ENCODE data around the gene ARID1A.
A peak's percentile ranks its signal among the peaks of the same experiment; 100 is the strongest.
"Not testable (repeated sequence)": the region's sequence is repeated elsewhere in the genome, so short reads cannot be mapped to it uniquely, and the experiment has no call there.

The ARID1A gene

DNA sequence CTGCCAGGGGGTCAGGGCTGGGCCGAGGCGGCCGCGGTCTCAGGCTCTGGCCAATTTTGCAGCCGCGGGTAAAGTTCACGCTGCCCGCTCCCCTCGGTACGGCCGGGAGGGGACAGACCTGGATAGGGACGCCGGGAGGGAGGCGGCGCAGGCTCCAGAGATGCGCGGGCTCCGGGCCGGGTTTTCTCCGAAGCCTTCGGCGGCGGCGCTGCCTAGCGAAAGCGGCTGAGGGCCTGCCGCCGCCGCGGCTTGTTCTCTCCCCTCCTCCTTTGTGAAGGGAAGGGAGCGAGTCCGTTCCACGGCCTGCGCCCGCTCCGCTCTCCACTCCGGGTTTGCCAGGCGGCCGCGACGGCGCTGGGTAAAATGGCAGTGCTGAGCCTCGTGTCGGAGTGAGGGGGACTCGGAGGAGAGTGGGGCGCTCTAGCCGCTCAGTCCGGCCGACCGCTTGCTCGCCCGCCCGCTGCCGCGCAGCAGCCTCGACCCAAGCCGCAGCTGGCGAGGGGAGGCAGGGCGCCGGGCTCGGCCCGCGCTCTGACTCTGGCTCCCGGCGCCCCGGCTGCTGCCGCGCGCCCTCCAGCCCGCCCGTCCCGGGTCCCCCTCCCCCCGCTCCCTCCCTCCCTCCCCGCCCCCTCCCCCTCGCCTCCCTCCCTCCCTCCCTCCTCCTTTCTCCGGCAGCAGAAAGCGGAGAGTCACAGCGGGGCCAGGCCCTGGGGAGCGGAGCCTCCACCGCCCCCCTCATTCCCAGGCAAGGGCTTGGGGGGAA is at the start of gene ARID1A:
Gene ARID1A (plus strand): TSS at position 660 of the 763 bp plus-strand sequence. CDS start 389 bp downstream, outside the sequence.
- peak; percentile 95 for DNase-seq

DNA sequence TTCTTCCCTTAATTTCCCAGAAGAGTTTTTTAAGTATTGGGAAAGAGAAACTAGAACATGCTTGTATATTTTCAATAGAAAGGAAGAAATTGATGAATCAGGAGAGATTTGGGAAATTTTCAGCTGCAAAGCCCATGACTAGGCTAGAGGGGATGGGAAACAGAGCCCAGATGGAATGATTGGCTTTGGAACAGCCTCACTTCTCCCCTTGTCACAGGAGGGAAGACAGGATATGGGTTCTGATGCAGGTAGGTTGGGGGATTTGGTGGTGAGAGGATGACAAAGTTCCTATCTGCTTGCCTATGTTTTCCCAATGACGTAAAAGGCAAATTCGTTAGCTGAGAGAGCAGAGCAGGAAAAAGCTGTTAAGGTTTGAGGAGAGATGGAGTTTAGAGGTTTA is 31.0 kb upstream of the ARID1A start:
- no peak for DNase-seq

DNA sequence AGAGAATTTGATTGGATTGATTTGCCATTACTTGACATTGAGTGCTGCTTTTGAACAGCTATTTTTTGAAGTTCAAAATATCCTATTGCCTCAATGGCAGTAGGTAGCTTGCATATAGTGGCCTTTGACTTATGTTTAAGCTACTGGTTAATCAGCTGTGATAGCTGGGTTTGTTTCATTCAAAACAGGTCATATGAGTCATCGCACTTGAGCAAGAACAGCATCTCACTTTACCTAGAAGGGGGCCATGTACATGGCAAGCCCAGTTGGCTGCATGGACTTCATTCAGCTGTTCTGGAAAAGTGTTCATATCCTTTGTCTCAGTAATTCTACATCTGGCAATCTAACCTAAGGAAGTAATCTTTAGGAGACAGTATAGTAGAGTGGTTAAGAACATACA is 29.0 kb upstream of the ARID1A start:
- DNase-seq, result no peak

DNA sequence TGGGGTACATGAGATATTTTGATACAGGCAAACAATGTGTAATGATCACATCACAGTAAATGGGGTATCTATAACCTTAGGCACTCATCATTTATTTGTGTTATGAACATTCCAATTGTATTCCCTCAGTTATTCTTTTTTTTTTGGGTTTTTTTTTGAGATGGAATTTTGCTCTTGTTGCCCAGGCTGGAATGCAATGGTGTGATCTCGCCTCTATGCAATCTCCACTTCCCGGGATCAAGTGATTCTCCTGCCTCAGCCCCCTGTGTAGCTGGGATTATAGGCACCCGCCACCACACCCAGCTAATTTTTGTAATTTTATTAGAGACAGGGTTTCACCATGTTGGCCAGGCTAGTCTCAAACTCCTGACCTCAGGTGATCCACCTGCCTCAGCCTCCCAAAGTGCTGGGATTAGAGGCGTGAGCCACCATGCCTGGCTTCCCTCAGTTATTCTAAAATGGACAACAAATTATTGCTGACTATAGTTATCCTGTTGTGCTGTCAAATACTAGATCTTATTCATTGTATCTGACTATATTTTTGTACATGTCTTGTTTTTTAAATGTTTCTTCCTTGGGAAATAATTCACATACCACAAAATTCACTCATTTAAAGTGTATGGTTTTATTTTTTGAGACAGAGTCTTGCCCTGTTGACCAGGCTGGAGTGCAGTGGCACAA is 27.6 kb upstream of the ARID1A start:
- DNase-seq, result not testable (repeated sequence)

DNA sequence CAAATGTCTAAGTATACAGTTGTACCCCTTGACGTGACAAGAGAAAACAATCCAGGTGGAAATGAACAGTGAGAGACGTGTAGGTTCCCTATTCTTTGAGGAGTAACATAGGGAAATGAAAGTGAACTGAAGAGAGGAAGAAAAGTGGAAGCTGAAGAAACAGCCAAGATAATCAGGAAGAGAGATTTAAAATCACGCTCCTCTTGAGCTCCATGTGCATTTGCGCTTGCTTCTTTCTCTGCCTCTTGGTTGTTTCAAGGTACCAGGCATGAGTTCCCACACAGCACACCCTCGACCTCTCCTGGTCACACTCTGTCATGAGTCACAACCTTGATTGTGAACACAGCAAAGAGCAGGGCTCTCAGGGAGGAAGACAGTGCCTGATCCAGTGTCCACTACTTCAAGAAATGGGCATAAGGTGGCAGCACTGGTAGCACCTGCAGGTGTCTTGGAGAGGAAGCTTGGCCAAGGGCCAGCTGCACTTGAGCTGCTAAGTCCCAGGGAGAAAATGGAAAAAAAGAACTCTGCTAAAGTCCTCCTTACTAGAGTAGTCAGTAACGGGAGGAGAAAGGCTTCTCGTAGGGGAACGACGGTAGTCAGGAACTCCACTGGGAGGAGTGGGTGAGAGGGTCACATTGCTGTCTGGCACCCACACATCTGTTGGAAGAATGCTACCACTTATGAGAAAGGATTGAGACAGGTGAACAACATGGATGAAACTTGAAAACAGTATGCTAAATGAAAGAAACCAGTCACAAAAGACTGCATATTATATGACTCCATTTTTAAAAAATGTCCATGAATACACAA is 18.3 kb upstream of the ARID1A start:
- peak; percentile 68 for DNase-seq

DNA sequence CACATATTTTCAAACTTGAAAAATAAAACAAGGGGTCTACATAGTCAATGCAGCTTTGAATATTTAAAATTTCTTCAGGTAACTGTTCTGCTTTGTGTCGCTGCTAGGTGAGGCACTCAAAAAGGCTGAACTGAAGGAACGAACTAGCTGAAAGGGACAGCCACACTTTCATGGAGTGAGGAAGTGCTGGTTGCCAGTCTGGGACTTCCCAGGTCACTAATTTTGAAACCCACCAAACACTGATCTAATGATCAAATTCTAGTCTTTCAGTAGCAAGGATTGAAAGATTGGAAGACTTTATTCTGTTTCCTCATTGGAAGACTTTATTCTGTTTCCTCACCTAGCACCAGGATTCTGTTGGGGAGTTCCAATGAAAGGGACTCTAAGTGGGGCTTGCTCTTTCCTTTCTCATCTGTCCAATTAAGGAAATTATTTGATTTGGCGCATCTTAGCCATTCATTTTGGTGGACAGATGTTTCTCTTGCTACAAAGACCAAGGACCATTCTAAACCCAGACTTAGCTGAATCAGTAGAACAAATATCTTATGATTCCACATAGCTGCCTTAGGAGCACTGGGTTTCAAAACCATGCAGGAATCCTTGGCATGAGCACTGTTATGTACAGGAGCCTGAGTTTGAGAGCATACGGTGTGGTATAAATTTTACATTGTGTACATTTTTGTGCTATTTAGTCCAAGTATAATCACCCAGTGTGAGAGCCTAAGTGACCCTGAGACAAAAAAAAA is 10.9 kb upstream of the ARID1A start:
- DNase-seq, result no peak

DNA sequence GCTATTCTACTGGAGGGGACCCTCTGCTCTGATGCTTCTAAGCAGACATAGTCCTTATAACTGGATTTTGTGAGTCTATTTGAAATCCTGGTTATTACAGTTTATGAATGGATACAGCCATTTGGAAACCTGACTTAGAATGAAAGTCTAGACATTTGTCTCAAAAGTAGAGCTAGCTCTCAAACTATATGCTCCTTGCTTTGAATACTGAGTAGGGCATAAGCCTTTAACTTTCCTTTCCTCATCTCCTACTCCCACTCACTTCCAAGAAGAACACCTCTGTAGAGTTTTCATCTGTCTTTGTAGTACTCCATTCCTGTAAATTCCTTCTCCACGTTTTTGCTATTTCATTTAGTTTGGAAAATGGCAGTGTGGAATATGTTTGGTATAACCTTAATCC is 9.0 kb upstream of the ARID1A start:
- no peak for DNase-seq

DNA sequence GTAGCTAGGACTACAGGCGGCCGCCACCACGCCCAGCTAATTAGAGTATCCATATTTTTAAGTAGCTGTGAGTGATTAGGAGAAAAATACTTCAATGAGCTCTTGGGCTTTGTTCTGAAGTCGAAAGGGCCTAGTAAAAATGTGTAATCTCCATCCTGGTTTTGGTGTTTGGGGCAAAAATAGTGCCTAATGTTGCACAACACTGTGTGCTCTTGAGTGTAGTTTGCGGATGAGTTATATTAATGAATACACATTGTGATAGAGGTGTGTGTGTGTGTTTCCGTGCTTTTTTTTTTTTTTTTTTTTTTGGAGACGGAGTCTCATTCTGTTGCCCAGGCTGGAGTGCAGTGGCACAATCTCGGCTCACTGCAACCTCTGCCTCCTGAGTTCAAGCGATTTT is 6.3 kb upstream of the ARID1A start:
- DNase-seq, result no peak

DNA sequence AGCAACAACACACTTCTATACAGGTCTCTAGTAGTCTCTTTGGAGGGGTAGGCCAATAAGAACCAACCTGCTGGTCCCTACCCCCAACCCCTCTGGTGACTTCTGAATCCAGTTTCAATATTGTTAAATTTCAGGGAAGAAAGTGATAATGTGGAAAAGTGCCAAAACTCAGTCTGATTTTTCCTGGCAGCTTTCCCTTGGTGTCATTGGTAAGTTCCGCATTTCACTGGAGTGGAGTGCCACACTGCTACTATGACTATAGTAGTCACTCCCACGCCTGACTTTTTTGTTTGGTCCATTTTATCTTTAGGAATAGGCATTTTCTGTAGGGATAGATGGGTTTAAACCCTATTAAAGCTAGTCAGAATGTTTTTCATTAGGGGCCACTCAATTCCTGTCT is 5.7 kb upstream of the ARID1A start:
- DNase-seq, result peak; percentile 85

DNA sequence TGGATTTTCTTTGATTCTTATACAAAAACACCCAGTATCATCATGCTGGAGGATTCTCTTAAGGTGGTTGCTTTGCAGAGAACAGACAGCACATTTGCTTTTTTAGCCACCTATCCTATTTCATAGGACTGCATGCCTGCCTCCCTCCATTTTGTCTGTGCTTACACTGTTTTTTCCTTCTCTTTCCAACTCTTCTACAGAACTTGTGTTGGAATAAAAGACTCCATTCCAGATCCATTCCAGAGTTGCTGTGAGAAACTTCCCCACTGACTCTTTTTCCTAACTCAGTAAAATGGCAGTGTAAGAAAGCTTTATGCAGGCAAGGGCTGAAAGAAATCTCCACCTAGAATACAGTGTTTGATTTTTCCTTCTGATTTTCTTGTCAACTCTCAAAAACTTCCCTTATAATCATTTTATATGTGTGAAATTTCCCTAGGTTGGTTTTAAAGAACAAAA is 5.2 kb upstream of the ARID1A start:
- no peak for DNase-seq

DNA sequence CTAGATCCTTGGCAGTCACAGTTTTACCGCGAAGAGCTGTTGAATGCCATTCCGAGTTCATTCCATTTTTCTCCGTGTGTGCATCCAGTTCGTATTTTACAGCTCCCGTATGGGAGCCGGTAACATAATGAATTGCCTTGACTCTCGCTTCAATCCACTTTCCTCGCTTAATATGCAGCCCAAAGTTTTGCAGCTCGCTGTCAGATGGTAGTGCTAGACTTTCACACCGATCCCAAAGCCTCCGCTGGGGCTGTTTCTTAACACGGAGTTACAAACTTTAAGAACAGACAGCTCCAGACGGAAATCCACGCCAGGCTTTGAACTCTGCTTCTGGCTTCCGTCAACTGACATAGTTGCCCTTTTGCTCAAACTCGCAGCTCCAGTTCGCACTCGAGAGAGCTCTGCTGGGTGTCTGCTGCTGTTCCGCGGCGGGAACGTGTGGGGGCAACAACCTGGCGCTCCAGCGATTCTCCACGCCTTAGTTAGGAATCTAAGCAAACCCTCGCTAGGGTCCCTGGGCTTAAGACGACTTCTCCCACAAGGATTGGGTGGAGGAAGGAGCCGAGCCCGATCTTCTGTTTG is 3.5 kb upstream of the ARID1A start:
- DNase-seq, result peak; percentile 85

DNA sequence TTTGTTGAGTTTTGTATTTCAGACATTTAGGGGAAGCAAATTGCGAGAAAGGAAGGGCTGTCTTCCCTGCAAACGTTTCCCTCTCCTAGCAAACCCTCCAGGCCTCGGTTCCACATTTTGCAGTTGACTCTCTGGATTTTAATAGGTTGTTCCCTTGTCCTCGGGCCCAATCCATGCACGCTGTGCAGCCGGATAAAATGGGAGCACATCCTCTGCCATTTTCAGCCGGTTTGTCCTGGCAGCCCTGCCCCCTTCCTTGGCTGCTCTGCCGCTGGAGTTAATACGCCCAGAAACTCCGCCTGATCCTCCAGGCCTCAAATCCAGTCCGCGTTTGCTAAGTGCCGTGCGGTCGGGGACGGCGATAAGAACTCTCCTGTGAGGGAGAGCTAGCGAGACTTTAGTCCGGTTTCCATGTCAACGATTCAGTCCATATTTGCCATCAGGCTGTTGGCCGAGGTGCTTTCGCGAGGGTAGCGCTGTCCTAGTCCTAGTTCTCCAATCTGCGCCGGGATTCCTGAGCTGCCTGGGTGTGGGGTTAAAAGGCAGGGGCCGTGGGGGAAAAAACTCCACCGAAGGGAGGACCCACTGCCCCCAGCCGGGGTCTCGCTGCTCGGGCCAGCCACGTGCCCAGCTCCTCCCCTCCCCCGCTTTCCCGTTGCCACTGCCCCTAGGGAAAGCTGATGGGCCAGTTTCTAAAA is 2.9 kb upstream of the ARID1A start:
- DNase-seq, result peak; percentile 94

DNA sequence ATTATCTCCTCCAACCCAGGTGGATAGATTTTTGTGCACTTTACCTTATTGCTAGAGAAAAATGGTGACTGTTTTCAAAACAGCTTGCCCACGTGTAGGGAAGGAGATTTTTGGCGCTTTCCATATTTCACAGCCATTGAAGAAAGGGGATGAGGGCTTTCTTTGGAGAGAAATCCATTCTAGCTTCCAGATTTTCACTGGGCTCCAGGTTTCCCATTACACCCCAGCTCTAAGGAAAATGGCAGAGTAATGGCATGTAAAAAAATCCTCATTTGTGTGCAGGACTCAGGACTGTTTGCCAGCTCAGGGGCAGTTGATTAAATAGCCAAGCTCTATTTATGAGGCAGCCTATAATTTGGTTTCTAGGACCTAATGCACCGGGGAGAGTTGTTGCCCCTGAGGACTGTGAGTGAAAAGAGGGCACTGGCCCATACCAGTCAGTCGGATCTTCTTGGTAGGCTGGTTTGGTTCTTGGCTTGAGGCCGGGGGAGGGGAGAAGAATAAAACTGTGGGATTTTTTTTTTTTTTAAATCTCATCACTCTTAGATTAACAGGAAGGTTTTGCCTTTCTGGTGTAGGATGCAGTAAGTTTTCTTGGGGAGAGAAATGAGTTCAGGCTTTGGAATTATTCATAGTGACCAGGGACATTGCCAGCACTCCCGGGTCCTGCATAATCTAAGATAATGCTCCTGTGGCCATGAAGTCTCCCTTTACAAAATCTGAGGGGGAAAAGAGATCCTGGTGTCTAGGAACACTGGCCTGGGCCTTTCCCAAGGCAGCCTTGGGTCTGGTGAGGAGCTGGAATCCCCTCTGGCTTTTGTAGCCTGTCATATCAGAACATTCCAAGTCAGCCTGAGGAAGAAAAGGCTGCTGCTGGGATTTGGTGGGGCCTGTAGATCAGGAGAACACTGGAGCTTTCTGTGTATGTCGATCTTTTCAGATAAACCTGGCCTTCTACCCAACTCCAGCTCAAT is 1.9 kb upstream of the ARID1A start:
- DNase-seq, result no peak

DNA sequence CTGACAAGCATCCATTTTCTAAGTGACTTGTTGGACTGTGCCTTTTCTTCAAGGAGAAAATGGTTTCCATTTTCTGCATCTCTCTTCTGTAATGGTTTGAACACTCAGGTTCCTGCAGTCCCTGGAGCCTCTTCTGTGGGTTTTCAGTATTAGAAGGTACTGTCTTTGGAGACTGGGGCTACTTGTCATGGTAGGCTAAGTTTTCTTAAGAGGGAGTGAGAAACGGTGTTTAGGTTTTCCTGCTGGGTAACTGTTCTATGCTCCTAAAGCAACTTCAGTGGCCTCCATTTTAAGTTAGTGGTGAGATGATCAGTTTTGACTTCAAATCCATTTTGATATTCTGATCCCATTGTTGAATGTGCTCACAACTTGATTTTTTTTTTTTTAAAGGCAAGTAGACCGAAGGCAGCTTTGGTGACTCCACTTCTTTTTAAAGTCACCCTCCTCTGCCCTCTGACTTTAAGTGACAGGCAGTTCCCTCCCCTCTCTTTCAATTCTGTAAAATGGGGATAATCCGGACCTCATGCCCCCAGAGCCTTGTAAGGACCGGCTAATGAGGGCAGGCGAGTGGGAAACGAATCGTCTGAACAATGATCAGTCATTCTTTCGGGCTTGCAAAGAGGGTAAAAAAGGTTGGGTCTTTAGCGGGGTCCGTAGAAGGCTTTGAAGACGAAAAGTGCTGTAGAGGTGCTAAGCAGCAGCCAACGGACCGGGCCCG is 1.0 kb upstream of the ARID1A start:
- DNase-seq, result no peak

DNA sequence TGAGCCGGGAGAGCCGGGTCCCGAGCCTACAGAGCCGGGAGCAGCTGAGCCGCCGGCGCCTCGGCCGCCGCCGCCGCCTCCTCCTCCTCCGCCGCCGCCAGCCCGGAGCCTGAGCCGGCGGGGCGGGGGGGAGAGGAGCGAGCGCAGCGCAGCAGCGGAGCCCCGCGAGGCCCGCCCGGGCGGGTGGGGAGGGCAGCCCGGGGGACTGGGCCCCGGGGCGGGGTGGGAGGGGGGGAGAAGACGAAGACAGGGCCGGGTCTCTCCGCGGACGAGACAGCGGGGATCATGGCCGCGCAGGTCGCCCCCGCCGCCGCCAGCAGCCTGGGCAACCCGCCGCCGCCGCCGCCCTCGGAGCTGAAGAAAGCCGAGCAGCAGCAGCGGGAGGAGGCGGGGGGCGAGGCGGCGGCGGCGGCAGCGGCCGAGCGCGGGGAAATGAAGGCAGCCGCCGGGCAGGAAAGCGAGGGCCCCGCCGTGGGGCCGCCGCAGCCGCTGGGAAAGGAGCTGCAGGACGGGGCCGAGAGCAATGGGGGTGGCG is 371 bp downstream of the ARID1A start:
- no peak for DNase-seq

DNA sequence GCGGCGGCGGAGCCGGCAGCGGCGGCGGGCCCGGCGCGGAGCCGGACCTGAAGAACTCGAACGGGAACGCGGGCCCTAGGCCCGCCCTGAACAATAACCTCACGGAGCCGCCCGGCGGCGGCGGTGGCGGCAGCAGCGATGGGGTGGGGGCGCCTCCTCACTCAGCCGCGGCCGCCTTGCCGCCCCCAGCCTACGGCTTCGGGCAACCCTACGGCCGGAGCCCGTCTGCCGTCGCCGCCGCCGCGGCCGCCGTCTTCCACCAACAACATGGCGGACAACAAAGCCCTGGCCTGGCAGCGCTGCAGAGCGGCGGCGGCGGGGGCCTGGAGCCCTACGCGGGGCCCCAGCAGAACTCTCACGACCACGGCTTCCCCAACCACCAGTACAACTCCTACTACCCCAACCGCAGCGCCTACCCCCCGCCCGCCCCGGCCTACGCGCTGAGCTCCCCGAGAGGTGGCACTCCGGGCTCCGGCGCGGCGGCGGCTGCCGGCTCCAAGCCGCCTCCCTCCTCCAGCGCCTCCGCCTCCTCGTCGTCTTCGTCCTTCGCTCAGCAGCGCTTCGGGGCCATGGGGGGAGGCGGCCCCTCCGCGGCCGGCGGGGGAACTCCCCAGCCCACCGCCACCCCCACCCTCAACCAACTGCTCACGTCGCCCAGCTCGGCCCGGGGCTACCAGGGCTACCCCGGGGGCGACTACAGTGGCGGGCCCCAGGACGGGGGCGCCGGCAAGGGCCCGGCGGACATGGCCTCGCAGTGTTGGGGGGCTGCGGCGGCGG is 1.0 kb downstream of the ARID1A start:
- peak; percentile 36 for DNase-seq

DNA sequence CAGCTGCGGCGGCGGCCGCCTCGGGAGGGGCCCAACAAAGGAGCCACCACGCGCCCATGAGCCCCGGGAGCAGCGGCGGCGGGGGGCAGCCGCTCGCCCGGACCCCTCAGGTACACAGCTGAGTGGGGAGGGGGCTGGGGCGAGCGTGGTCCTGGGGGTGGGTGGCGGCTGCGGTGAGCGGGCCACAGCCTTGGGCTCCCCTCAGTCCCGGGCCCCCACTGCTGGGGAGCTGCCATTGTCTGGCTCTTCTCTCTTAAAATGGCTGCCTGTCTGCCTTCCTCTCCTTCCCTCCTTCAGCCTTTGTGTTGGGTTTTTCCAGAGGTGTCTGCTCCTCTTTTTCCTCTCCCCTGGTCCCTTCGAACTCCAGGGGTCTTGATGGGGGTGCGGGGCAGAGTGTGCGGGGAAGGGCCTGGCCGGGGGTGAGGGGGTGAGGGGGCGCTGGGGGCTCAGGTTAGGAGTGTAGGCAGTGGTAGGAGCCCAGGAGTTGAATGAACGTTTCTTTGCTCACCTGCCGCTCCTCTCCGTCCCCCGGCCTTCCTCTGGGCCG is 1.7 kb downstream of the ARID1A start:
- no peak for DNase-seq
